HPDE6-E6E7 (cell line): ENCODE data around the gene ACP3.
"Not testable (repeated sequence)": the region's sequence is repeated elsewhere in the genome, so short reads cannot be mapped to it uniquely, and the experiment has no call there.

Experiments used
- DNase-seq: peaks from one replicate; pipeline ENCODE4 v3.0.0; 2011; ENCODE audit warnings: missing footprints; ENCODE audit errors: extremely low spot score

Gene ACP3

GRCh38 chr3:132317229-132317948, at the start of gene ACP3:
ACP3 (plus strand) TSS chr3:132317407; CDS start chr3:132317457, 50 bp downstream.
- peak; percentile 53 for DNase-seq

GRCh38 chr3:132268956-132269355, 48.3 kb upstream of the ACP3 start:
- DNase-seq, result no peak

- DNase-seq, result no peak
Observed at GRCh38 chr3:132273036-132273435, 44.2 kb upstream of the ACP3 start.

- no peak for DNase-seq
Observed at GRCh38 chr3:132276228-132276906, 40.8 kb upstream of the ACP3 start.

- DNase-seq, result no peak
Observed at GRCh38 chr3:132279030-132279429, 38.2 kb upstream of the ACP3 start.

GRCh38 chr3:132283440-132283839, 33.8 kb upstream of the ACP3 start:
- DNase-seq, result no peak

- no peak for DNase-seq
Observed at GRCh38 chr3:132283916-132284405, 33.2 kb upstream of the ACP3 start.

GRCh38 chr3:132284781-132285619, 32.2 kb upstream of the ACP3 start:
- no peak for DNase-seq

- DNase-seq, result no peak
Observed at GRCh38 chr3:132285620-132285945, 31.6 kb upstream of the ACP3 start.

- no peak for DNase-seq
Observed at GRCh38 chr3:132286035-132286434, 31.2 kb upstream of the ACP3 start.

GRCh38 chr3:132288357-132288756, 28.9 kb upstream of the ACP3 start:
- no peak for DNase-seq

GRCh38 chr3:132289316-132289715, 27.9 kb upstream of the ACP3 start:
- DNase-seq, result no peak

GRCh38 chr3:132290833-132291232, 26.4 kb upstream of the ACP3 start:
- DNase-seq, result no peak

GRCh38 chr3:132292042-132292441, 25.2 kb upstream of the ACP3 start:
- DNase-seq, result no peak

GRCh38 chr3:132293251-132293650, 24.0 kb upstream of the ACP3 start:
- no peak for DNase-seq

- DNase-seq, result no peak
Observed at GRCh38 chr3:132294906-132295305, 22.3 kb upstream of the ACP3 start.

GRCh38 chr3:132303336-132304201, 13.6 kb upstream of the ACP3 start:
- not testable (repeated sequence) for DNase-seq

- not testable (repeated sequence) for DNase-seq
Observed at GRCh38 chr3:132304351-132304750, 12.9 kb upstream of the ACP3 start.

- DNase-seq, result not testable (repeated sequence)
Observed at GRCh38 chr3:132310057-132310456, 7.2 kb upstream of the ACP3 start.

- no peak for DNase-seq
Observed at GRCh38 chr3:132311316-132311715, 5.9 kb upstream of the ACP3 start.

- DNase-seq, result no peak
Observed at GRCh38 chr3:132311841-132312240, 5.4 kb upstream of the ACP3 start.
